IMR-90 (cell line): ENCODE measurements around the gene DSCAML1. TPM values are rescaled to one million over a fixed set of nuclear protein-coding genes. Genes with fewer than 3 reads are reported as not detected.

Source experiments
- ATAC-seq: fragments of 200-7000 bp; cut with Tn5 transposase; 2 replicates; pipeline ENCODE4 v1.9.1; 2020; ENCODE audit warnings: low read depth, mild to moderate bottlenecking, moderate library complexity
- BruUV-seq: library from RNA; stranded (reverse); fragments of 400-500 nt; replicated peaks from 2 replicates; lab custom pipeline; 2021; lab: Mats Ljungman, UMichigan
- CTCF ChIA-PET: fragments of 300-600 bp; formaldehyde crosslinking; extraction: SDS; loops from one replicate; lab custom pipeline; 2021; ENCODE audit warnings: antibody characterized with exemption; lab: Yijun Ruan, JAX
- POLR2A ChIA-PET: fragments of 300-600 bp; sonication (Branson Sonifier 250); formaldehyde crosslinking; loops from one replicate; lab custom pipeline; 2022; ENCODE audit warnings: antibody characterized with exemption; ENCODE audit not compliant: unreplicated experiment; lab: Charles Lee
- DNase-seq: peaks from one replicate; pipeline ENCODE4 v3.0.0; 2013
- H2AFZ ChIP-seq: replicated peaks from 2 replicates; pipeline ENCODE3; 2013; ENCODE audit warnings: low read length, mild to moderate bottlenecking; ENCODE audit not compliant: poor library complexity
- H2AK5ac ChIP-seq: 2 replicates; pipeline ENCODE4 v1.6.1; 2013; ENCODE audit warnings: low read depth, low read length, inconsistent platforms
- H2AK9ac ChIP-seq: replicated peaks from 2 replicates; pipeline ENCODE3; 2013; ENCODE audit warnings: mild to moderate bottlenecking, low read depth, low read length, moderate library complexity; ENCODE audit not compliant: poor library complexity
- H2BK120ac ChIP-seq: 2 replicates; pipeline ENCODE4 v1.6.1; 2013; ENCODE audit warnings: low read depth, low read length, inconsistent platforms
- H2BK15ac ChIP-seq: 3 replicates; pipeline ENCODE4 v1.6.1; 2013; ENCODE audit warnings: low read depth, low read length, inconsistent platforms
- H2BK20ac ChIP-seq: 2 replicates; pipeline ENCODE4 v1.6.1; 2013; ENCODE audit warnings: low read depth, mild to moderate bottlenecking, inconsistent platforms, low read length, moderate library complexity
- H2BK5ac ChIP-seq: 2 replicates; pipeline ENCODE4 v1.6.1; 2013; ENCODE audit warnings: mild to moderate bottlenecking, low read depth, low read length, inconsistent platforms; ENCODE audit not compliant: poor library complexity, severe bottlenecking
- H3K14ac ChIP-seq: replicated peaks from 2 replicates; pipeline ENCODE4 v1.6.1; 2013; ENCODE audit warnings: low read depth, low read length, inconsistent platforms
- H3K18ac ChIP-seq: 2 replicates; pipeline ENCODE4 v1.6.1; 2013; ENCODE audit warnings: low read depth, low read length, control low read depth
- H3K23ac ChIP-seq: 2 replicates; pipeline ENCODE4 v1.6.1; 2013; ENCODE audit warnings: low read depth, low read length, inconsistent platforms
- H3K27ac ChIP-seq: 2 replicates; pipeline ENCODE4 v1.5.1; 2013; ENCODE audit warnings: mild to moderate bottlenecking, control low read depth, low read length; ENCODE audit not compliant: insufficient read depth
- H3K27me3 ChIP-seq: 2 replicates; pipeline ENCODE4 v1.6.1; 2013; ENCODE audit warnings: low read length; ENCODE audit not compliant: control insufficient read depth, insufficient read depth
- H3K36me3 ChIP-seq: 2 replicates; pipeline ENCODE4 v1.6.1; 2013; ENCODE audit warnings: low read length, mixed read lengths; ENCODE audit not compliant: control insufficient read depth, insufficient read depth
- H3K4ac ChIP-seq: 2 replicates; pipeline ENCODE4 v1.6.1; 2013; ENCODE audit warnings: low read depth, low read length, inconsistent platforms
- H3K4me1 ChIP-seq: 2 replicates; pipeline ENCODE4 v1.6.1; 2013; ENCODE audit warnings: low read length, mixed read lengths; ENCODE audit not compliant: control insufficient read depth, insufficient read depth
- H3K4me2 ChIP-seq: 2 replicates; pipeline ENCODE4 v1.6.1; 2013; ENCODE audit warnings: low read depth, mild to moderate bottlenecking, control low read depth, low read length, moderate library complexity
- H3K4me3 ChIP-seq: 2 replicates; pipeline ENCODE4 v1.5.1; 2013; ENCODE audit warnings: low read depth, mild to moderate bottlenecking, control low read depth, low read length, moderate library complexity; ENCODE audit not compliant: insufficient read depth
- H3K56ac ChIP-seq: 2 replicates; pipeline ENCODE4 v1.6.1; 2013; ENCODE audit warnings: low read length, inconsistent platforms; ENCODE audit not compliant: insufficient read depth; ENCODE audit errors: extremely low read depth
- H3K79me1 ChIP-seq, 2 experiments: 2 replicates each; pipeline ENCODE4 v1.6.1; 2013; ENCODE audit warnings: low read length in 2 of 2, inconsistent platforms in 1 of 2, low read depth in 1 of 2
- H3K9ac ChIP-seq: 2 replicates; pipeline ENCODE4 v1.6.1; 2013; ENCODE audit warnings: low read depth, low read length, control low read depth
- H3K9me1 ChIP-seq: 2 replicates; pipeline ENCODE4 v1.6.1; 2013; ENCODE audit warnings: low read length, inconsistent platforms; ENCODE audit not compliant: insufficient read depth
- H3K9me3 ChIP-seq: 2 replicates; pipeline ENCODE4 v1.6.1; 2013; ENCODE audit warnings: low read length; ENCODE audit not compliant: control insufficient read depth, insufficient read depth
- H4K20me1 ChIP-seq: 2 replicates; pipeline ENCODE4 v1.6.1; 2013; ENCODE audit warnings: low read length, inconsistent platforms; ENCODE audit not compliant: insufficient read depth
- H4K5ac ChIP-seq: 2 replicates; pipeline ENCODE4 v1.6.1; 2013; ENCODE audit warnings: mild to moderate bottlenecking, low read depth, low read length, control low read depth
- H4K8ac ChIP-seq, 2 experiments: 2 replicates each; pipeline ENCODE4 v1.6.1; 2013; ENCODE audit warnings: low read depth in 2 of 2, low read length in 2 of 2, control low read depth in 1 of 2, inconsistent platforms in 1 of 2
- H4K91ac ChIP-seq: 2 replicates; pipeline ENCODE4 v1.6.1; 2013; ENCODE audit warnings: low read depth, low read length, inconsistent platforms; ENCODE audit not compliant: insufficient read depth
- CEBPB ChIP-seq: IDR thresholded peaks from 2 replicates; pipeline ENCODE4 v1.6.1; 2012; ENCODE audit warnings: low read depth, low read length, improper control_type of control experiment
- CHD1 ChIP-seq: IDR thresholded peaks from 2 replicates; pipeline ENCODE4 v1.6.1; 2012; ENCODE audit warnings: low read depth, low read length, improper control_type of control experiment
- MAFK ChIP-seq: IDR thresholded peaks from 2 replicates; pipeline ENCODE4 v1.6.1; 2012; ENCODE audit warnings: low read depth, low read length, improper control_type of control experiment
- MAZ ChIP-seq: IDR thresholded peaks from 2 replicates; pipeline ENCODE4 v1.6.1; 2012; ENCODE audit warnings: low read depth, mild to moderate bottlenecking, low read length, improper control_type of control experiment, moderate library complexity, borderline replicate concordance
- POLR2A ChIP-seq: IDR thresholded peaks from 2 replicates; pipeline ENCODE4 v1.6.1; 2012; ENCODE audit warnings: mild to moderate bottlenecking, low read depth, low read length
- RCOR1 ChIP-seq: IDR thresholded peaks from 2 replicates; pipeline ENCODE4 v1.6.1; 2012; ENCODE audit warnings: mild to moderate bottlenecking, low read length, improper control_type of control experiment; ENCODE audit not compliant: insufficient replicate concordance
- RFX5 ChIP-seq: IDR thresholded peaks from 2 replicates; pipeline ENCODE4 v1.8.0; 2012; ENCODE audit warnings: low read depth, mild to moderate bottlenecking, low read length, moderate library complexity
- WGBS, 2 experiments: methylation state at CpG; one replicate each; pipeline versions ENCODE4 v1.1.5 to v1.1.7; 2013; ENCODE audit warnings: missing lambda C conversion rate in 2 of 2; ENCODE audit not compliant: insufficient read length in 1 of 2; ENCODE audit errors: extremely low coverage in 2 of 2; 5-methylcytosine and 5-hydroxymethylcytosine counted together
- dilution Hi-C: fragments of 300-500 bp; cut with HindIII; formaldehyde crosslinking; loops from one replicate; pipeline ENCODE4 v1.14.3; 2018; ENCODE audit warnings: low sequenced_read_pairs; ENCODE audit not compliant: unreplicated experiment
- in situ Hi-C: fragments of 300-500 bp; cut with MboI; formaldehyde crosslinking; loops from 3 replicates; pipeline ENCODE4 v1.14.3; 2019; ENCODE audit warnings: low sequenced_read_pairs, inconsistent platforms, mixed read lengths
- intact Hi-C: fragments of 100-400 bp; cut with micrococcal nuclease; formaldehyde crosslinking; loops from 2 replicates; pipeline ENCODE4 v1.10.0; 2022
- polyA plus RNA-seq, 3 experiments: library from polyadenylated mRNA; depleted of rRNA; stranded (reverse); fragments of >200 nt; gene quantifications; 2 replicates each; pipeline ENCODE4 v1.2.3, GENCODE V29; 2012; ENCODE audit warnings: low replicate concordance in 1 of 3
- total RNA-seq: library from RNA; depleted of rRNA; stranded (reverse); fragments of >200 nt; gene quantifications from 2 replicates; pipeline ENCODE4 v1.2.3, GENCODE V29; 2012

The DSCAML1 gene
- total and polyA plus RNA-seq, 2 of the 4 experiments (the other 2 are of a cell fraction), result not detected

GRCh38 chr11:117725048-117725734, 71.8 kb downstream of the DSCAML1 start:
- Histone ChIP-seq H2BK20ac (no peak overlapping the region), H4K20me1 (no peaks in the 10 kb centered on the region), H3K27me3 (peaks cover 8% of the 10 kb centered on the region), H3K9me1 (no peaks in the 10 kb centered on the region), H3K27ac (no peak overlapping the region), H3K4ac (no peak overlapping the region), H3K4me1 (no peaks in the 10 kb centered on the region), H3K4me3 (no peak overlapping the region), H3K36me3 (no peaks in the 10 kb centered on the region), H3K79me1 (no peaks in the 10 kb centered on the region), H2AFZ (peak overlapping the region; percentile 58), H4K8ac (no peak overlapping the region), H4K5ac (no peak overlapping the region), H3K4me2 (no peak overlapping the region), H3K18ac (no peak overlapping the region), H3K9me3 (no peaks in the 10 kb centered on the region), H2BK120ac (no peak overlapping the region), H3K14ac (no peak overlapping the region), H2AK9ac (no peak overlapping the region), H3K56ac (no peak overlapping the region), H4K91ac (no peak overlapping the region), H3K23ac (no peak overlapping the region), H2AK5ac (no peak overlapping the region), H3K9ac (no peak overlapping the region), H2BK15ac (no peak overlapping the region), H2BK5ac (no peak overlapping the region)
- no peak for ATAC-seq
- TF ChIP-seq CEBPB, result no peak
- TF ChIP-seq CHD1, result no peak
- TF ChIP-seq MAFK, result no peak
- no peak for TF ChIP-seq MAZ
- no peak for TF ChIP-seq RFX5
- no peak for TF ChIP-seq RCOR1
- no peak for TF ChIP-seq POLR2A
- in situ Hi-C loops, result no loop called here
- no TSS peak for BruUV-seq
- ChIA-PET POLR2A (no interaction called here), CTCF (no interaction called here)
- intact Hi-C loops, result no loop called here
- dilution Hi-C loops, result no loop called here
- no peak for DNase-seq
- WGBS, 2 experiments, result no CpG with 5 or more reads among the region's 12 CpGs
